ENCODE data around the gene SWT1. TPM values are rescaled to one million over a fixed set of nuclear protein-coding genes. Genes with fewer than 3 reads are reported as not detected.

The SWT1 gene
- total RNA-seq, 3 donors from 2014 or later, result 5.4 to 7.7 (median 5.7) TPM

DNA sequence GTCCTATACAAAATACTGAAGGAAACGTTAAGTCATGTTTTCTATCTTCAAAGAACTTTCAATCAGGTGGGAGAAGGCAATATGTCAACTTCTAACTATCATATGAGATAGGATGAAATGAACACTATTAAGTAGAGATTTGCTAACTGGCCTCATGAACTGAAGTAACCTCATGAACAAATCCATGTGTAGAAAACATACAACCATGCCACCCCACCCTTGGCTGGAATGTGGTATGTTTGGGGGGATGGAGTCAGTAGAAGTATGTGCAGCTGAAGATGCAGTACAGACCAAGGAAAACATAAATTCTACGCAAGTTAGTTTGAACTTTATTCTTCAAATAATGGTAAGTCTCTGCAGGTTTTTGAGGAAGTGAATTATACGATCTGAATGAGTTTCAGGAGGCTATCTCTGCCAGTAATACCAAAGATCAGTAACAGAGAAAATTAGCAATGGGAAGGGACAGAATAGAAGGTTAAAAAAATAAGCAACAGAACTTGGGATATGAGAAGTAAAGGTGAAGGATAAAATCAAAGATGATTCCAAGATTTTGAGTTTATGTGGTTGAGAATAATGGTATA lies 4.7 kb upstream of the SWT1 start:
- intact Hi-C loops (cut with DNase I, micrococcal nuclease), result loop anchor here in 1 of 2 donors (10.0 kb wide), 1 partner anchor 107 kb away; the partner anchor contains the start of gene RNF2
- no peaks in the 10 kb centered on the region for H3K36me3 ChIP-seq (ENCODE audit: low read depth)
- ATAC-seq (no peak), DNase-seq (no peak)
- H3K4me3 ChIP-seq, result no peak overlapping the region
- peaks cover 6% of the 10 kb centered on the region for H3K4me1 ChIP-seq (ENCODE audit: low read depth)
- TF ChIP-seq, protein P1, sequence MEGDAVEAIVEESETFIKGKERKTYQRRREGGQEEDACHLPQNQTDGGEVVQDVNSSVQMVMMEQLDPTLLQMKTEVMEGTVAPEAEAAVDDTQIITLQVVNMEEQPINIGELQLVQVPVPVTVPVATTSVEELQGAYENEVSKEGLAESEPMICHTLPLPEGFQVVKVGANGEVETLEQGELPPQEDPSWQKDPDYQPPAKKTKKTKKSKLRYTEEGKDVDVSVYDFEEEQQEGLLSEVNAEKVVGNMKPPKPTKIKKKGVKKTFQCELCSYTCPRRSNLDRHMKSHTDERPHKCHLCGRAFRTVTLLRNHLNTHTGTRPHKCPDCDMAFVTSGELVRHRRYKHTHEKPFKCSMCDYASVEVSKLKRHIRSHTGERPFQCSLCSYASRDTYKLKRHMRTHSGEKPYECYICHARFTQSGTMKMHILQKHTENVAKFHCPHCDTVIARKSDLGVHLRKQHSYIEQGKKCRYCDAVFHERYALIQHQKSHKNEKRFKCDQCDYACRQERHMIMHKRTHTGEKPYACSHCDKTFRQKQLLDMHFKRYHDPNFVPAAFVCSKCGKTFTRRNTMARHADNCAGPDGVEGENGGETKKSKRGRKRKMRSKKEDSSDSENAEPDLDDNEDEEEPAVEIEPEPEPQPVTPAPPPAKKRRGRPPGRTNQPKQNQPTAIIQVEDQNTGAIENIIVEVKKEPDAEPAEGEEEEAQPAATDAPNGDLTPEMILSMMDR (IDR thresholded peaks at IDR 0.05), result no peak
- H3K9me3 ChIP-seq, result no peaks in the 10 kb centered on the region

DNA sequence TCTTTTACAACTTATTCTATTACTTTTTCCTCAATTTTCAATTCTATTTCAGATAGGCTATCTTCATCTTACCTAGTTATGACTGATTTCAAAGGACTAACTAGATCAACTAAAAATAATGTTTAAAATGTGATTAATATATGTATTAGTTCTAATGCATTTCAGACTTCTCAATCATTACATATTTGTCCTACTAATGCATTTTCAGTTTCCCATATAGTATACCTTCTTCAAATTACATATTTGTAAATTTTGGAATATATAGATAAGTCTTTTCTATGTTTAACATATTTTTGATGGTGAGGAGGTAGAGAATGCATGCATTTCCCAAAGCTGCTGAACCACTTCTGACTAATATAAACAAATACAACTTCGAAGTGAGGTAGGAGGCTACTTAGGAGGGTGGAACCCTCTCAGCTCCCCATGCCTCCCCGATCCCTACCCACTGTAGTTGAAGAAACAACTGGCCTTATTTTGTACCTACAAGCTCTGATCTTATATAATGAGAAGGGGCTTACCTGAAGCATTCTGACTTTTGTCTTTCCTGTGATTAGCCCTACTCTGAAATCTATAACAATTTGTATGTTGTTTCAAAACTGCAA lies 2.0 kb upstream of the SWT1 start:
- H3K4me1 ChIP-seq (ENCODE audit: low read depth), result peaks cover 14% of the 10 kb centered on the region
- H3K4me3 ChIP-seq, result no peak overlapping the region
- H3K36me3 ChIP-seq (ENCODE audit: low read depth), result no peaks in the 10 kb centered on the region
- ATAC-seq (no peak), DNase-seq (no peak)
- intact Hi-C loops (cut with DNase I, micrococcal nuclease), result loop anchor here in 1 of 2 donors (10.0 kb wide), 1 partner anchor 110 kb away; the partner anchor contains the start of gene RNF2
- TF ChIP-seq, protein P1 (IDR thresholded peaks at IDR 0.05), result no peak
- no peaks in the 10 kb centered on the region for H3K9me3 ChIP-seq

DNA sequence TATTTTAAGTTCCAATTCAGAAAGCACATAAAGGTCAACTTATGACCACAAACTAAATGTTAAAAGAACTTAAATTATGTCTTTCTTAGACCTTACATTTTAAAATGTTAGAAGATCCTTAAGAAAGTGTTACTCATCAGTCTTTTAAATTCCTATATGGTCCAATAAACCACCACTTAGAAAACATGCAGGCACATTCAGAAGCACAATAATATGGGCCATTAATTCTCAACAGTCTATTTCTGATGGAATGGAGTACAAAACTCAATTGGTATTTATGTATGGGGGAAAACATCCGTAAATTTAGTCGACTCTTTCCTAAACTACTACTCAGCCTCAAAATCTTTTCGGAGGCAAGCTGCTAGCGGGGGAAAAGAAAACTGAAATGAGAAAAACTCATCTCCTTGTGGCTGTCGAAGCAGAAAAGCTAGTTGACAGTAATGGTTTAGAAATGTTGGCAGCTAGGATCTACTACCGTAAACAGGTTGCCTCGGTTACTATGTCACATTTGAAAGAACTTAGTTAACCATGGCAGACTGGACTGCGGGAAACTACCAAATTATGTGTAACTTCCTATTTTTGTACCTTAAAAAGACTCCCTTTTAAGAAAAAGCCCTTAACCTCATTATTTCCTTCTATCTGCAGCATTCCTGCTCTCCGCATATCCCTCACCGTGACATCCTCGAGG lies 1.2 kb upstream of the SWT1 start:
- DNase-seq, result peak in 1 of 3 donors; percentile 21
- Histone ChIP-seq H3K4me1 (ENCODE audit: low read depth) (peaks cover 14% of the 10 kb centered on the region), H3K36me3 (ENCODE audit: low read depth) (no peaks in the 10 kb centered on the region), H3K9me3 (no peaks in the 10 kb centered on the region), H3K4me3 (peak overlapping the region; percentile 46)
- intact Hi-C loops (cut with DNase I, micrococcal nuclease), result loop anchor here in 1 of 2 donors (10.0 kb wide), 1 partner anchor 111 kb away; the partner anchor contains the start of gene RNF2
- ATAC-seq, result no peak
- TF ChIP-seq, protein P1 (IDR thresholded peaks at IDR 0.05), result no peak

DNA sequence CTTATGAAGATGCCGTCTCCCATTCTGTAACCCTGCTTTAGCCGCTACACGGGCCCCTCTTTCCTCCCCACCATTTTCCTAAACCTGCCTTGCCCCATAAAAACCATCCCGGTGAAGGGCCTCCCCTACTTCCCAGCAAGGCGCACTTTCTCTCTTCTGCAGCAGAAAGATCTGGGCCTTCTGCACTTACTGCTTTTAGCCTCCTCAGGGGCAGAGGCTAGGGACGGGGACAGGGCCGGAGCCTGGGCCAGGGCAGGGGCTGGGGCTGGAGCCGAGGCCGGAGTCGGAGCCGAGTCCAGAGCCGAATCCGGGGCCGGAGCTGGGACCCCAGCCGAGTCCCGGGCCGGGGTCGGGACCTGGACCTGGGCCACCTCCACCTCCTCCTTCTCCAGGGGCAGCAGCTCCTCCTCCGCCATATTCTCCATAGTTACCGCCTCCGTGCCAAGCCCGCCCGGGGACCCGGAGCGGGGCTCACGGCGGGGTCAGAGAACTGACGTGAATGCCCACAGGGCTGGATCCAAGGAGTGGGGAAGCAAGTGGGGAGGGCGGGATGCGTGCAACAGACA lies 596 bp upstream of the SWT1 start:
- DNase-seq (no peak), ATAC-seq (peak; percentile 55)
- Histone ChIP-seq H3K4me1 (ENCODE audit: low read depth) (peaks cover 14% of the 10 kb centered on the region), H3K9me3 (no peaks in the 10 kb centered on the region), H3K4me3 (peak overlapping the region; percentile 46), H3K36me3 (ENCODE audit: low read depth) (no peaks in the 10 kb centered on the region)
- TF ChIP-seq, protein P1 (IDR thresholded peaks at IDR 0.05), result no peak
- intact Hi-C loops (cut with DNase I, micrococcal nuclease), result loop anchor here in 1 of 2 donors (10.0 kb wide), 1 partner anchor 112 kb away; the partner anchor contains the start of gene RNF2

DNA sequence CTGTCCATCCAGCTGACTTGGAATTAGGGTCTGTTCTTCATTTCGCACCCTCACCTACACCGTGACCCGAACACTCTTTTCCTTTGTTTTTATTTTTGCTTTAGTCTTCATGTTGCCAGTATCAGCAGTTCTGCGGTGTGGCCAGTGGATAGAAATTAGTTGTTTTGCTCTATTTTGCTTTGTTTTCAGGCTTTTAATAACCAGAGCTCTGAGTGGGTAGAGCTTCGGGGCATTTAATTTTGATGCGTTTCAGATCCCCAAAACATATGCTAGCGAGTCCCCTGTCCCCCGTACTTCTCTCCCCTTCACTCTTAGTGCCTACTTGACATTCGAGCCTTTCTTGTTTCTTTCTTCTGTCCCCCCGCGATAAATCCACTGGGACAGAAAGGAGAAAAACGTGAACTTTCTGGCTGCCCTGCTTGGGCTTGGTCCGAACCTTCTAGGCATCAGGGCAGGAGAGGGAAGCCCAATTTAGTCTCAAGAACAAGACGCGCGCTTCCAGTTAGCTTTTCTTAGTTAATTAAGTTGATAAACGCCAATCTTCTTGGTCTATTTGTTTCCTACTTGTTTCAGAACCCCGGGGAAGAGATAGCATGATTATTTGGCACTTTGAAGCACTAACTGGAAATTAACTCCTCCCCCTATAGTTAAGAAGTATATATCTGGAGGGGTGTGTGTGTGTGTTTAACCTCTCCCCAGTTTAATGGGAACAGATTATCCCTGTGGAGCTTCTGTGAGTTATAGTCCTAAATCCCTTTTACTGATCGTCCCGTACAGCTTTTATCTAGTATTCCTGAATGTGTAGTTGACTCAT lies 839 bp downstream of the SWT1 start:
- peak overlapping the region; percentile 46 for H3K4me3 ChIP-seq
- intact Hi-C loops (cut with DNase I, micrococcal nuclease), result loop anchor here in 1 of 2 donors (10.0 kb wide), 1 partner anchor 113 kb away; the partner anchor contains the start of gene RNF2
- ATAC-seq, result no peak
- H3K4me1 ChIP-seq (ENCODE audit: low read depth), result peaks cover 14% of the 10 kb centered on the region
- DNase-seq, result peak in 2 of 3 donors; percentile 25 to 30
- no peaks in the 10 kb centered on the region for H3K36me3 ChIP-seq (ENCODE audit: low read depth)
- TF ChIP-seq, protein P1 (IDR thresholded peaks at IDR 0.05), result no peak
- no peaks in the 10 kb centered on the region for H3K9me3 ChIP-seq
